Nucleus accumbens (tissue), 56 donors: Measurements from ENCODE around the gene C1orf35.

Experiments used
- DNase-seq, 56 donors: peaks; one replicate each; lab custom pipeline; 2025; lab: John Stamatoyannopoulos, UW

Gene C1orf35

DNA sequence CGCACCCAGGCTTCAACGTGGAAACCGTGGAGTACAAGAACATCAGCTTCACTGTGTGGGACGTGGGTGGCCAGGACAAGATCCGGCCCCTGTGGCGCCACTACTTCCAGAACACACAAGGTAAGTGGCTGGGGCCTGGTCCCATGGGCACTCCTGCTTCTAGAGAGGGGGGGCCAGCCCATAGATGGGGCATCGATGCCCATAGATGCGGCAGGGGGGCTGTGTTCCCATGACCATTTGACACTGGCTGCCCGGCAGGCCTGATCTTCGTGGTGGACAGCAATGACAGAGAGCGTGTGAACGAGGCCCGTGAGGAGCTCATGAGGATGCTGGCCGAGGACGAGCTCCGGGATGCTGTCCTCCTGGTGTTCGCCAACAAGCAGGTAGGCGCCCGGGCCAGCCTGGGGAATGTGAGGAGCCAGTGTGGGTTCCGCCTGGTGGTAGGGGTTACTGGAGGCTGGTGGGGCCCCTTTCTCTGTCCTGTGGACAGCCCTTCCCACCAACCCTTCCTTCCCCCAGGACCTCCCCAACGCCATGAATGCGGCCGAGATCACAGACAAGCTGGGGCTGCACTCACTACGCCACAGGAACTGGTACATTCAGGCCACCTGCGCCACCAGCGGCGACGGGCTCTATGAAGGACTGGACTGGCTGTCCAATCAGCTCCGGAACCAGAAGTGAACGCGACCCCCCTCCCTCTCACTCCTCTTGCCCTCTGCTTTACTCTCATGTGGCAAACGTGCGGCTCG lies 5.6 kb downstream of the C1orf35 start:
- no peak for DNase-seq

DNA sequence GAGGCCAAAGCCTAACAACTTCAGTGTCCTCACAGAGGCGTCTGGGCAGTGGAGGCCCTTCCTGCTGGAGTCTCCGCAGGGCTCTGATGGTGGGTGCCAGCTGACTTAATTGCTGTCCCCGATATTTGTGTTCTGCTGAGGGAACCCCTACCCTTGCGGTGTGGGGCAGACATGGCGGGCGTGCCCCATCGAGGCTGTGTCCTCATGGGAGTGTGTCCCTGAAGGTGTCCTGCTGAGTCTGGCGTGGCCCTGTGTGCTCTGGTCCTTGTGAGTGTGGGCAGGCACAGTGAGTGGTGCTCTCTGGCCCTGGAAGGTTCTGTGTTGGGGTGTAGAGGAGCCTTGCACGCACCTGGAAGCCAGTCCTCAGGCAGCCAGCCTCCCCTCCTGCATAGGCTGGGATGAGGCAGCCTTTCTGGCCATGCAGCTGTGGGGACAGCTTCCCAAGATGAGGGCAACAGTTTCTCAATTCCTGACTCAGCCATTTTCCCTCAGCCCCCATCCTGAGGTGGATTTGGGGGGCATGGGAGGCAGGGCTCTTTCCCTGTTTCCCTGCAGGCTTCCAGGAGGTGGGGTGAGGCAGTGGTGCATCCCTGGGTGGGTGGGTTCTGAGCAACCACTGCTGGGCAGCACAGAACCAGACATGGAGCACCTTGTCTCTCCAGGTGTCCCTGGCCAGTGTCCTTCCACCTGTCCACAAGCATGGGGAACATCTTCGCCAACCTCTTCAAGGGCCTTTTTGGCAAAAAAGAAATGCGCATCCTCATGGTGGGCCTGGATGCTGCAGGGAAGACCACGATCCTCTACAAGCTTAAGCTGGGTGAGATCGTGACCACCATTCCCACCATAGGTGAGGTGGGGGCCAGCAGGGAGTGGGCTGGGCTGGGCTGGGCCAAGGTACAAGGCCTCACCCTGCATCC lies 6.5 kb downstream of the C1orf35 start:
- DNase-seq: no peak

DNA sequence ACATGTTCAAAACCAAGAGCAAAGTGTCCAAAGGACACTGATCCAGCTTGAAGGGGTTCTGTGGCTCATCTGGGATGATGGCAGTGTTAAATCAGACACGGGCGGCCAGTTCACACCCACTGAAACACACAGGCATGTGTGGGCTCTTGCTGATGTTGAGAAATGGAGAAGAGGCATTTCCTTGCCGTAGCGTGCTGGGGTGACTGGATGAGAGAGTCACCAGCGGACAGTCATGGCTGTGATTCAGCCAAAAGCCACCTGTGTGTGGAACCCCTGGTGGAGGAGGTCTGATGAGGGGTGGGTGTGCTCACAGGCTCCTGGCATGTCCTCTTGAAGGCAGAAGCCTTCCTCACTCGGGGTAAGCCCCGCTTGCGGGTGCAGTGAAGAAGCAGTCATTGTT lies 7.2 kb downstream of the C1orf35 start:
- DNase-seq: no peak

DNA sequence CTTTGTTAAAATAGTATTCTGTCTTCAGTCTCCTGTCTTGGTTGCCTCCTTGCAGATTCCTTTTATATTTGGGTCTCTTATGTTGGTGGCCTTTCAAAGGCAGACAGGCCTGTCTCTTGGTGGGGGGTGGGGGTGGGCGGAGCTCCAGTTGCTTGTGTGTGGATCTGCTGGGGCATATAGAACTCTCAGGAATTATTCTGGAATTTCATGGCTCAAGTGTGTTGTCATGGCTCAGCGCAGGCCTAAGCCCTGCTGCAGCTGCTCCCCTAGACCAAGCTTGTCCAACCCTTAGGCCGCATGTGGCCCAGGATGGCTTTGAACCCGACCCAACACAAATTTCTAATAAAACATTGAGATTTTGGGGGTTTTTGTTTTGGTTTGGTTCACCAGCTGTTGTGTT lies 8.0 kb downstream of the C1orf35 start:
- DNase-seq: no peak

DNA sequence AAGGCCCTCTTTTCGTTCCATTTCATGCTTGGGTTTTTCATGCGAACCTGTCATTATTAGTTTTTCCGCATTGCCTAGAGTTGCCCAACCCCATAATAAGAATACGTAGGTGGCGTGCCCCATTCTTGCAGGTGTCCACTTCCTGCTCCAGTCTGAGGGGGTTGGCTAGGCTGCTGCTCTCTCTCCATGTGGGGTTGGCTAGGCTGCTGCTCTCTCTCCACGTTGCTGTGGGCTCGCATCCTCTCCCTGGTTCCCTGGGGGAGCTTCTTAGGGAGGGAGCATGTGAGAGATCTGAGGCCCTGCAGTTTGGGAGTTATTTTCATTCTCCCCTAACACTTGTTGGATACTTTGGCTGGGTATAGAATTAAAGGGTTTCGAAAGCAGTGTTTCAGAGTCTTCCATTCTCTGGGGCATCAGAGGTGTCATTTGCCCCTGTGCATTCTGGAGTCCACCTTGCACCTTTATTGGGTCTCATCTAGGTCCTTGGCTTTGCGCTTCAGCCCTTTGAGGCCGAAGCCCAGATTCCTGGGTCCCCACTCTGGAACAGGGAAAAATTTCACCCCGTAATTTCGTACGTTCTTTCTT lies 8.6 kb downstream of the C1orf35 start:
- DNase-seq: no peak

DNA sequence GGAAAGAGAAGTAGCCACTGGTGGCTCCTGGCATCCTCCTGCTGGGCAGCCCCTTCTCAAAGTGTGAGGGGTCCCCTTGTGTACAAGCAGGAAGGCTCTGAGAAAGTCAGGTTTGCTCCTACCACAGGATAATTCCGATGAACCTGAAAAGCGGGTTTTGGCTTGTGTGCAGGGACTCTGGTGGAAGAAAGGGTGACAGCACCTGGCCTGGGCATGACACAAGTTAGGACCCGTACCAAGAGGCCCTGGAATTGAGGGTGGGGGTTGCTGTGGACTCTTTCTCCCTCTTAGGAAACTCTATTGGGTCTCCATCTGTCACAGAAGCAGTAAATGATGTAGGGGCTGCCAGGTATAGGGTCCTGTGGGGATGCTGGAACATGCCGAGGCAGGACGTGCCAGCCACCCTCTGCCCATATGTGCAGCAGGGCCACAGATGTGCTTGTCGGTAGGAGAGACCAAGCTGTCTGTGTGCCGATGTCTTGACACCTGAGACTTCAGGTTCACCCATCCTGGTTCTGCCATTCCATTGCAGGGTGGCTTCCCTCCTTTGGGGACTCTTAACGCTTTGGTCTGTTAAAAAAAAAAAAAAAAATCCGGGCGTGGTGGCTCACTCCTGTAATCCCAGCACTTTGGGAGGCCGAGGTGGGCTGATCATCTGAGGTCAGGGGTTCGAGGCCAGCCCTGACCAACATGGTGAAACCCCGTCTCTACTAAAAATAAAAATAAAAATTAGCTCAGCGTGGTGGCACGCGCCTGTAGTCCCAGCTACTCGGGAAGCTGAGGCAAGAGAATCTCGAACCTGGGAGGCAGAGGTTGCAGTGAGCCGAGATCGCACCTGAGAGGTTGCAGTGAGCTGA lies 9.8 kb downstream of the C1orf35 start:
- DNase-seq: no peak

DNA sequence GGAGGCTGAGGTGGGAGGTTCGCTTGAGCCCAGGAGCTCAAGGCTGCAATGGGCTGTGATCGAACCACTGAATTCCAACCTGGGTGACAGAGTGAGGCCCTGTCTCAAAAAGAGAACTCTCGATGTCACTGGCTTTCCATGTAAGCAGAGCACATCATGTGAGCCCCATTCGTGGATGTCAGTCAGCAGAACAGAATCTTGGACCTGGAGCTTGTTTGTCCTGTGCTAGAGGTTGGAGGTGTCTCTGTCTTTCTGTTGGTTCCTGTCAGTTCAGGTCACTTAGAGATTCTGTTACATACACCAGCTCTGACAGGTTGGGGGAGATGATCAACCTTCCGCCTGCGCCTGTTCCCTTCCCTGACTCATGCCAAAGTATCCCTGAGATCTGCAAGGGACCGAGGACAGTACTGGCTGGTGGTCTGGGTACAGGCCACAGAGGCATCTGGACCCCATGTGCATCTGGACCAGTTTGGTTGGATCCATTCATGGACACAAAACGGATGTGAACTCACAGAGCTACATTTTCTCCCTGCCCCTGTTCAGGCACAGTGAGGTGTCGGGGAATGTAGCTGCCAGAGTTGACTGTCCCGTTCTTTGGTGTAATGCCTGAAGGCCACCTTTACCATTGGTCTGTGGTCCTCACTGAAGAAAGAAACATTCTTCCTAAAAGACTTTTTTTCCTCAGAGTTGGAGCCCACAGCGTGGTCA lies 10.6 kb downstream of the C1orf35 start:
- no peak for DNase-seq

DNA sequence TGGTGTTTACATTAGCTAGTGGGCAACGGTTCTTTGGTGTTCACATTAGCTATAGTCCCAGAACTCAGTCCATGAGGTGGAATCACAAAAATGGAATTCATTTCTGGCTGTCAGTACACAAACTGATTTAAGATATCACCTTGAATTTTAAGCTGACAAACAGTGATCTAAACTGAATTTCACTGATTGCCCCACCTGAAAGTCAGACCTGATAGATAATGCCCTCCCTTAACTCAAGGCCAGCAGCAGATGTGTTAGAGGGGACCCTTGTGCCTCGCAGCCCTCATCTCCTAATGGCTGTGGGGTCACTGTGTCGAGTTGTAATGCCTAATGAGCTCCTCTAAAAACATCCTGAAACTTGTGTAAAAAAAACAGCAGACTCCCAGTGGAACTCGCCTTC lies 12.0 kb downstream of the C1orf35 start:
- DNase-seq: no peak

DNA sequence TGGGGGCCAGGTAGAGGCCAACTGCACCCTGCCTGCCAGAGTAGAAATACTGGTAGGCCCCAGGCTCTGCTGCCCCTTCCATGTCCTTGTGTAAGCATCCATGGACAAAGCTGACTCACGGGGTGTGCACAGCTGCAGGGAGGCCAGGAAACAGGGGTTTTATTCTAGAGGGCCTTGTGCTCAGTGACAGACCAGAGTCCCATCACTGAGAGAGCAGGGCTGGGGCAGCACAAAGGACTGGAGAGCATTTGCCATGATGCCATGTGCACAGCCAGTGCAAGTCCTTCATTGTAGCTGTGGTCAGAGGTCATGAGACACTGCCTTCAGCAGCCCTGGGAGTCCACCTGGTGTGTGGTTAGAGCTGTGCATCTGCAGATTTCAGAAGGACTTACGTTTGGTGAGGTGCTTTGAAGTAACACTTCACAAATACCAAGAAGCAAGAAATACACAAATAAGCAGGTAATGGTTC lies 12.5 kb downstream of the C1orf35 start:
- peak in 2 of 56 donors; percentile 19 to 29 for DNase-seq

DNA sequence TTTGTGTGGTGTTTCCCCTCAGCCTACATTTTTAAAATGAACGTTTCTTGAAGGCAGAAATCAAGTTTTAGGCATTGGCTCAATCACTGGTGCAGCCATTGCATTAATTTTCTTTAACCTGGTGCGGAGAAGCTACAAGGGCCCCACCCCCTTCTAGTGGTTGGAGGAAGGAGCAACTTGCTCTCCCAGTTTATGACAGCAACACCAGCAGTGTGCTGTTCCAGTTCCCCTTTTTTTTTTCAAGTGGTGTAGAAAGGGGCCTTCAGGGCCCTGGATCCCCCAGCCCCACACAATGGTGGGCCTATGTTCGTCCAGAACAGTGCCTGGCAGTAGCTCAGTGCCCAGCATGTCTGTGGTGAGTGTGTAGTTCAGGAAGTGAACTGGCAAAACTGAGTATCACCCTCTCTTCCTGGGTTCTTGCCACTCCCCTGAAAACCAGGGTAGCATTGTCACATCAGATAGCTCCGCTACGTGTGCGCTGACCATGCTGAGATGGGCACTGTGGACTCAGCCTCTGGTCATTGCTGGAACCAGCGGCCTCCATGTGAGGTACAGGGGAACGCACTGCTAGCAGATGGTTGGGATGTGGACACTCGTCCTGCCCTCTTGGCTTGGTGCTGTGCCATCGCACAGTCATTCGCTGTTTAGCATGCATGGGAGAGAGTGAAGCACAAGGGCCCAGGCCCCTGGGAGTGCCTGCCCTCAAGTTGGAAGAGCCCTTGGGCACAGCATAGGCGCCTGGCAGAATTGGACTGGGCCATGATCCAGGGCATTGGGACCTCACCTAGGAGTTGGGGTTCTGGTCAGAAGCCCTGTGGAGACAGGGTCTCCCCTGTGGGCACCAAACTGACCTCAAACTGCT lies 13.4 kb downstream of the C1orf35 start:
- no peak for DNase-seq

DNA sequence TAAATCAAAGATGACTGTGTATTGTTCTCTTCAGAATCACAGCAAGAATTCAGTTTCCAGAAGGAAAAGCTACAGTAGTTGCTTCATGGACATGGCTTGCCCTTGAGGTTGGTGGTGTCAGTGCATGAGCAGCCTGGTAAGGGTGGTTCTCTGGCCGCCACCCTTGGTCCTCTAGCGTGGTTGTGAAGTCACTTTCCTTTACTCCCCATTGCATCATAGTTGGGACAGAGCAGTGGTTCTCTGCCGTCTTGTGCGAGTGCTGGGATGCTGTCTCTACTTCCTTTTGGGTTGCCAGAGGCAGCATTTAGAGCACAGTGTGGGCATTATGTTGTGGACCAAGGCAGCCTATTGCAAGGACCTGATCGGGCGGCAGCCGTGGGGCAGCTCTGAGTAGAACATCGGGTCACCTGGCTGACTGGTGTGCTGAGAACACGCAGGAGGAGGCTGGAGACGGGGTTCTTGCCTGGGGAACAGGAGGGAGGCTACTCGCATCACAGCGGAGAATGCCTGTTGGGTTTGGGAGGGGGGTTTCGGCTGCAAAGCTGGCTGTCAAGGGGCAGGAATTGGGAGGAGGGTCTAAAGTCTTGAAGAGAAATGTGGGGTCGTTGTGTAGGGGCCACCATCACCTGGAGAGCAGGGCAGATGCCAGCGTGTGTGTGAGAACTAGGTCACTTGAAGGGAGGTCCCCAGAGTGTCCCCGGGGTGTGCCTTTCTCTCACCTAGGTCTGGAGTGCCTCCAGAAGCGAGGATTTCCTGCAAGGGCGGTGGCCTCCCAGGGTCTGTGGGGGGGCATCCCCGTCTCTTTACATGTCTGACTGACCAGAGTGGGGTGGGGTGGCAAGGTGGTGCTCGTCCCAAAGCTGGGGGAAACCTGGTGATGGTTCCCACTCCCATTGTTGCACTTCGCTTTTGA lies 14.3 kb downstream of the C1orf35 start:
- DNase-seq: no peak

DNA sequence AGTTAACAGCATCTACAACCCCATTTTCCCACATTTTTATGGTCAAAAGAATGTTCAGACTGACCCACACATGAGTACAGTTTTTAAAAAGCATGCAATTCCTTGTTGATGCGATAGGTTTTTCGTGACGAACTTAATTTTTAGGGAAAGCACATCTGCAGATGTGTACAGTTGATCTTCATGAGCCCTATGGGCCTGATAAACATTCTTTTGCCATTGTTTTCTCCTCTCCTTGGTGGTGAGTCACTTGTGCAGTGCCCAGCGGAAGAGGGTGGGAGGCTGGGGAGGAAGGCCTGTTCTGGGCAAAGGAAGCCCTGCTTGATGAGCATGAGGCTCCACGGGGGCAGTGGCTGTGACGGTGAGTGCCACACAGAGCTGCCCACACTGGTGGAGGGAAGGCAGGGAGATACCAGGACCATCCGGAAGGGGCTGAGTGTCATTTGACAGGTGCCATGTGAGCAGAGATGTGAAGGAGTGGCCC lies 15.3 kb downstream of the C1orf35 start:
- DNase-seq: peak in 1 of 56 donors; percentile 47

DNA sequence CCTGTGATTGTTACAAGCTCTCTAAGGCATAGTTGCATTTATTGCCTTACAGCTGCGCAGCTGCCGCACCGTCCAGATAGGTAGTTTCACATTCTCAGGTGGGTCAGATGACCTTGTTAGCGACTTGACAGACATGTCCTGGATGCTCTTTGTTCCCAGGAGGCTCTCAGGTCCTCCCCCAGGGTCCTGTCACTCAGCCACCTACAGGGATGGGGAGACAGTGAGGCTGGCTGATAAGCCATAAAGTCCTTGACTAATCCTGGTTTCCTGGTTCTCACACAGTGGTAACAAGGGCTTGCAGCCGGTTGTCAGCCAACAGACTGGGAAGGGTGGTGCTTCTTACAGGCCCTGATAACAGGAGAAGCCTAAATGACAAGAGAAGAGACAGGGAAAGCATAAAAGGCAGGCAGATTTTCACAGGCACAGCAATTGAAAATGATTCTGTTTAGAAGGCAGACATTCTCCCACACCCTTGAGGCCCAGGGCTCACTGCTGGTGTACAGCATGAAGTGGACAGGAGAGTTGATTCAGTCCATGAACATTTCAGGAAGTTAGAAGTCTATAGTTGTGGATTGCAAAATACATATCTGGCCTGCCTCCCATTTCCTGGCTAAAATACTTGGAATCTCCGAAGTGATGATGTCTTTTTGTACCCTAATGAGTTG lies 17.7 kb downstream of the C1orf35 start:
- DNase-seq: no peak

DNA sequence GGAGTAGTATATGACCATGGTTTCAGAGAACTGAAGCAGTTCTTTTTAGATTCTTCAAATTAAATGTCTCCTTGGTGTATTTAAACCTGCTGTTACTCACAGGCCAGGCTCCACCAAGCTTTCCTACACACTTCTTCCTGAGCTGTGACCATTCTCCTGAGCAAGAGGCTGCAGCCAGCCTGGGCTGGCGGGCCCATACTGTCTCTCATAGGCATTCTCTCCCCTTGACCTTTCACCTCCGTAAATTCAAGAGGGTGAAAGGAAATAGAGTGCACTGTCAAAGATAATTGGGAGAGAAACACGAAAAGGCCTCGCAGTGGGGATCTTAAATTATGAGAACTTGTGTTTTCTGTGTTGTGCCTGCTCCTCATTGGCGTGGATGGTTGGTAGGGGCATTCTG lies 18.3 kb downstream of the C1orf35 start:
- DNase-seq: no peak

DNA sequence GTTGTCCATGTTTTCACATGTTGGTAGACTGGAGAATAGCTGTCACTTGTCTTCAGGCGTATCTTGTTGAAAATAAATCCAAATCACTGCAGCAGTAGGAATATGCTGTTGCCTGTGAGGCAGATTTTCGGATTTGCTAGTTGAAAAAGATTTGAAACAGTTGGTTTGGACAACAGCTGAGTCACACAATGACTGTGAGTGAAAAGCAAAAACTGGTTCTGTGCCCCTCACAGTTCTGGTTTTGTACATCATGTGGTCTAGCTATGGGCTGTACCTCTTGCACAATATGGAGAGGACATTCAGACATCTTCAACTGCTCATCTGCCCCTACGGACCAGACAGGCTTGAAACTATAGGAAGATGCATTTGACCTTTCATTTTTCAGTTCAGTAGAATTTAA lies 18.8 kb downstream of the C1orf35 start:
- no peak for DNase-seq

DNA sequence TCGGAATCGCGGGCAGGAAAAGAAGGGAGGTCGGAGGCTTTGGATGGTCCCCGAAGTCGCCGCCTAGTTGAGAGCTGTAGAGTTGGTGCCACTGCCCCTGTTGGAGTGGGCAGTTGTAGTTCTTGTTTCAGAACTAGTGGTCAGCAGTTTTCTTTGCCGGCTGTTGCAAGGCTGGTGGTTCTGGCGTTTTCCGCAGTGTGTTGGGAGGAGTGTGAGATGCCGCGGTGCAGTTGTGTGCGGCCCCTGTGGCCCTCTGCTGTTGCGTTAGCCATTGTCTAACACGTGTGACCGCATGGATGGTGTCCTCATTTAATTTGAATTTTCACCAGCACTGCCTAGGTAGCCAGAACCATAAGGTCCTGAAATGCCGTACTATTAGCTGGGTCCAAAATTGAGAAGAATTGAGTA lies 19.2 kb downstream of the C1orf35 start:
- peak in 4 of 56 donors; percentile 24 to 36 (median 32) for DNase-seq
